ENCODE results near the gene SLC16A5.
"Not testable (repeated sequence)": the region's sequence is repeated elsewhere in the genome, so short reads cannot be mapped to it uniquely, and the experiment has no call there.

The SLC16A5 gene

GRCh38 chr17:75110234-75110937 is 22.6 kb downstream of the SLC16A5 start:
- no peak for DNase-seq (ENCODE audit: low spot score)

- no peak for DNase-seq (ENCODE audit: low spot score)
Measured at GRCh38 chr17:75111777-75112335, 24.1 kb downstream of the SLC16A5 start.

- DNase-seq (ENCODE audit: low spot score) = peak; percentile 71
Measured at GRCh38 chr17:75113798-75114551, 26.2 kb downstream of the SLC16A5 start.

- no peak for DNase-seq (ENCODE audit: low spot score)
Measured at GRCh38 chr17:75114552-75115314, 27.0 kb downstream of the SLC16A5 start.

GRCh38 chr17:75115555-75115954 is 27.8 kb downstream of the SLC16A5 start:
- DNase-seq (ENCODE audit: low spot score) = no peak

GRCh38 chr17:75116737-75117136 is 29.0 kb downstream of the SLC16A5 start:
- no peak for DNase-seq (ENCODE audit: low spot score)

- no peak for DNase-seq (ENCODE audit: low spot score)
Measured at GRCh38 chr17:75118307-75118706, 30.6 kb downstream of the SLC16A5 start.

- DNase-seq (ENCODE audit: low spot score) = no peak
Measured at GRCh38 chr17:75124041-75124818, 36.5 kb downstream of the SLC16A5 start.

- no peak for DNase-seq (ENCODE audit: low spot score)
Measured at GRCh38 chr17:75124819-75125162, 37.0 kb downstream of the SLC16A5 start.

GRCh38 chr17:75125984-75126383 is 38.2 kb downstream of the SLC16A5 start:
- no peak for DNase-seq (ENCODE audit: low spot score)

GRCh38 chr17:75126954-75127353 is 39.2 kb downstream of the SLC16A5 start:
- DNase-seq (ENCODE audit: low spot score) = no peak

- DNase-seq (ENCODE audit: low spot score) = not testable (repeated sequence)
Measured at GRCh38 chr17:75127936-75128335, 40.2 kb downstream of the SLC16A5 start.

GRCh38 chr17:75128694-75129505 is 41.1 kb downstream of the SLC16A5 start:
- DNase-seq (ENCODE audit: low spot score) = no peak

- DNase-seq (ENCODE audit: low spot score) = no peak
Measured at GRCh38 chr17:75129576-75129975, 41.8 kb downstream of the SLC16A5 start.

- no peak for DNase-seq (ENCODE audit: low spot score)
Measured at GRCh38 chr17:75130059-75130631, 42.4 kb downstream of the SLC16A5 start.

- peak; percentile 51 for DNase-seq (ENCODE audit: low spot score)
Measured at GRCh38 chr17:75130632-75131277, 43.0 kb downstream of the SLC16A5 start.

- peak; percentile 61 for DNase-seq (ENCODE audit: low spot score)
Measured at GRCh38 chr17:75131278-75132017, 43.7 kb downstream of the SLC16A5 start, which contains the start of gene NT5C. TSS of gene NT5C (minus strand) at chr17:75131742. CDS start at chr17:75131707, 35 bp downstream.

- DNase-seq (ENCODE audit: low spot score) = not testable (repeated sequence)
Measured at GRCh38 chr17:75132018-75133000, 44.6 kb downstream of the SLC16A5 start.

Measured in HuH-7.5 (cell line).